Vagina (tissue), 2 donors: ENCODE results near the gene HES5. TPM values are rescaled to one million over a fixed set of nuclear protein-coding genes. Genes with fewer than 3 reads are reported as not detected.

Experiments
- DNase-seq, 2 donors: peaks; one replicate each; pipeline ENCODE4 v3.0.0-alpha.2; 2017; ENCODE audit errors: extremely low spot score in 2 of 2
- H3K27ac ChIP-seq: fragments of 200-600 bp; sonication (generic); one replicate; pipeline ENCODE4 v1.5.1; 2019
- H3K27me3 ChIP-seq: fragments of 200-600 bp; sonication (generic); one replicate; pipeline ENCODE4 v1.5.1; 2019
- H3K36me3 ChIP-seq, 2 donors: fragments of 200-600 bp; sonication (generic); one replicate each; pipeline ENCODE4 v1.5.1; 2017 to 2019
- H3K4me1 ChIP-seq: fragments of 200-600 bp; sonication (generic); one replicate; pipeline ENCODE4 v1.5.1; 2019
- H3K4me3 ChIP-seq, 2 donors: fragments of 200-600 bp; sonication (generic); 1 replicate in 1 of 2; 2 replicates in 1 of 2; pipeline ENCODE4 v1.5.1; 2016 to 2019
- H3K9me3 ChIP-seq: fragments of 200-600 bp; sonication (generic); one replicate; pipeline ENCODE4 v1.5.1; 2019
- CTCF ChIP-seq, 3 experiments: fragments of 450-650 bp in 2 of 3; fragments of 200-600 bp in 1 of 3; sonication (generic) in 1 of 3; IDR thresholded peaks; one replicate each; pipeline ENCODE4 v1.5.1; 2017 to 2019; ENCODE audit warnings: antibody characterized with exemption in 3 of 3, mild to moderate bottlenecking in 2 of 3, moderate library complexity in 2 of 3
- POLR2A ChIP-seq, 2 donors: fragments of 450-650 bp; IDR thresholded peaks; one replicate each; pipeline ENCODE4 v1.6.1; 2017; ENCODE audit warnings: antibody characterized with exemption in 2 of 2, mild to moderate bottlenecking in 2 of 2, moderate library complexity in 2 of 2
- POLR2AphosphoS5 ChIP-seq, 2 donors: sonication (generic); formaldehyde crosslinking; IDR thresholded peaks; one replicate each; pipeline ENCODE4 v1.9.0; 2017; ENCODE audit warnings: antibody characterized with exemption in 2 of 2, mild to moderate bottlenecking in 2 of 2, low read depth in 1 of 2; ENCODE audit not compliant: insufficient read depth in 1 of 2
- intact Hi-C: fragments of 100-400 bp; cut with DNase I; formaldehyde crosslinking; loops from one replicate; pipeline ENCODE4 v1.15.1; 2023
- total RNA-seq: library from RNA; depleted of rRNA; stranded (reverse); fragments of >200 nt; gene quantifications from one replicate; pipeline ENCODE4 v1.2.3, GENCODE V29; 2016

Gene HES5
- total RNA-seq, 1 donor from 2014 or later: not detected

DNA sequence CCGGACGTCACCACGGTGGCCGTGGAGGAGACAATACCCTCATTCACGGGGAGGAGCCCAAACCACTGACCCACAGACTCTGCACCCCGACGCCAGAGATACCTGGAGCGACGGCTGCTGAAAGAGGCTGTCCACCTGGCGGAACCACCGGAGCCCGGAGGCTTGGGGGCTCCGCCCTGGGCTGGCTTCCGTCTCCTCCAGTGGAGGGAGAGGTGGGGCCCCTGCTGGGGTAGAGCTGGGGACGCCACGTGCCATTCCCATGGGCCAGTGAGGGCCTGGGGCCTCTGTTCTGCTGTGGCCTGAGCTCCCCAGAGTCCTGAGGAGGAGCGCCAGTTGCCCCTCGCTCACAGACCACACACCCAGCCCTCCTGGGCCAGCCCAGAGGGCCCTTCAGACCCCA, 33.1 kb upstream of the HES5 start:
- Histone ChIP-seq H3K9me3 (no peaks in the 10 kb centered on the region), H3K27ac (no peak overlapping the region), H3K27me3 (no peaks in the 10 kb centered on the region), H3K36me3 (peaks cover 0 to 21% of the 10 kb centered on the region in 2 donors), H3K4me3 (no peak overlapping the region), H3K4me1 (peaks cover 23% of the 10 kb centered on the region)
- no peak for DNase-seq
- intact Hi-C loops: no loop called here
- no peak for TF ChIP-seq POLR2A (IDR thresholded peaks at IDR 0.05)
- no peak for TF ChIP-seq POLR2AphosphoS5 (IDR thresholded peaks at IDR 0.05; ENCODE audit: insufficient read depth in 1 of 2, low read depth in 1 of 2)
- TF ChIP-seq CTCF (IDR thresholded peaks at IDR 0.05): no peak

DNA sequence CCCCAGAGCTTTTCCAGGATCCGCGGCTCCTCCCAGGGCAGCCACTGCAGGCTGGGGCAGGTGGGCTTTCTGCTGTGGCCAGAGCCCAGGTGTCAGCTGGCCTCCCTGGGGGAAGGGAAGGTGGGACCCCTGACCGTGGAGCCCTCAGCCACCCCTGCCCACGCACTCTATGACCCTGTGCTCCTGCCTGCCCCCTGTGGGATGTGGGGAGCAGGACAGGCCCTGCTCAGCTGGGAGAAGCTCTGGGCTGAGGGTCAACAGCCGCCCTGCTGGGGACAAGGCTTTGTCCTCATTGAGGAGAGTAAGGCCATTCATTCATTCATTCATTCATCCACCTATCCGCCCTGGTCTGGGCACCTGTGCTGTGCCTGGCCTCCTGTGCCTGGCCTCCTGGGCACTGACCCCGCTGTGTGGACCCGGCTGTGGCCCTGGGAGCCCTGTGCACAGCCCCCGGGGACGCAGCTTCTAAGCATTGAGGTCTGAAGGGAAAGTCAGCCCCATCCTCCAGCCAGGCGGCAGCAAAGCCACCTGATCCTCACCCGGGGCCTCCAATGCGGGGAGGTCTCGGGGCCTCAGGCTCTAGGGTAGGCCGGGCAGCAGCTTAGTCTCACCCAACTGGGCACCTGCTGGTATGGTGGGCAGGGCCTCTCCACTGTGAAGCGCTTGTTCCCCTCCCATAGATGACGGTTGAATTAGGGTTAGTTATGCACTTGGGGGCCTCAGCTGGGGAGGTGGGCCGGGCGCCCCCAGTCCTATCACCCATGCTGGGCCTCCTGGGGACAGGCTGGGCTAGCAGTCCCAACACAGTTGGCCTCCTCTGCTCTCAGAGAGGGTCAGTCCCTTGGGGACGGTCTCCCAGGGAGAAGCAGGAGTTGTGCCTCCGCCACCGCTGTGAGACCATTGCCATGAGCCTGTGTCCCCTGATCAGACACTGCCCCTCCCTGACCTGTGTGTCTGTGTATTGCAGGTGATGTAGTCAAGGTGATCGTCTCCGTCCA, 32.1 kb upstream of the HES5 start:
- DNase-seq: no peak
- peaks cover 33% of the 10 kb centered on the region for H3K4me1 ChIP-seq
- H3K27ac ChIP-seq: no peak overlapping the region
- no peaks in the 10 kb centered on the region for H3K27me3 ChIP-seq
- H3K9me3 ChIP-seq: no peaks in the 10 kb centered on the region
- no peak for TF ChIP-seq POLR2A (IDR thresholded peaks at IDR 0.05)
- TF ChIP-seq CTCF (IDR thresholded peaks at IDR 0.05): peak in 1 of 3 experiments; percentile 9
- no peak overlapping the region for H3K4me3 ChIP-seq
- intact Hi-C loops: no loop called here
- peaks cover 0 to 23% of the 10 kb centered on the region in 2 donors for H3K36me3 ChIP-seq

DNA sequence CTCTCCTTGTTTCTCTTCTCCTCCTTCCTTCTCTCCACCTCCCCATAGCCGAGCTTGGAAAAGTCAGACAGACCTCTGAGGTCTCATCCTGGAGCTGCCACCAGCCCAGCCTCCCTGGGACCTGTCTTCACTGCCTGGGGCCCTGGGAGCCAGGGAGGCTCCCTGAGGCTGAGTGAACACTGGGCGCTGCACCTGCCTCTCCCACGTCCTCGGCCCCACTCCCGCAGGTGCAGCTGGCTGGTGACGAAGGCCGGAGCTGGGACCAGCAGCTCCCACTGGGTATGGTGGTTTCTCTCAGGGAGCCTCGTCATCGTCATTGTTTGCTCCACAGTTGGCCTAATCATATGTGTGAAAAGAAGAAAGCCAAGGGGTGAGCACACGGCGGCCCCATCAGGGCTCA, 31.4 kb upstream of the HES5 start:
- Histone ChIP-seq H3K4me1 (peaks cover 40% of the 10 kb centered on the region), H3K36me3 (peaks cover 0 to 23% of the 10 kb centered on the region in 2 donors), H3K4me3 (no peak overlapping the region), H3K9me3 (no peaks in the 10 kb centered on the region), H3K27me3 (no peaks in the 10 kb centered on the region), H3K27ac (no peak overlapping the region)
- intact Hi-C loops: no loop called here
- DNase-seq: no peak
- no peak for TF ChIP-seq POLR2AphosphoS5 (IDR thresholded peaks at IDR 0.05; ENCODE audit: insufficient read depth in 1 of 2, low read depth in 1 of 2)
- no peak for TF ChIP-seq POLR2A (IDR thresholded peaks at IDR 0.05)
- no peak for TF ChIP-seq CTCF (IDR thresholded peaks at IDR 0.05)

- Histone ChIP-seq H3K4me1 (peaks cover 47% of the 10 kb centered on the region), H3K27me3 (no peaks in the 10 kb centered on the region), H3K36me3 (peaks cover 0 to 23% of the 10 kb centered on the region in 2 donors), H3K9me3 (no peaks in the 10 kb centered on the region), H3K4me3 (no peak overlapping the region), H3K27ac (no peak overlapping the region)
- no peak for DNase-seq
- TF ChIP-seq POLR2A (IDR thresholded peaks at IDR 0.05) (no peak), POLR2AphosphoS5 (IDR thresholded peaks at IDR 0.05; ENCODE audit: insufficient read depth in 1 of 2, low read depth in 1 of 2) (no peak), CTCF (IDR thresholded peaks at IDR 0.05) (no peak)
- intact Hi-C loops: no loop called here
Observed at GRCh38 chr1:2560299-2561073, 30.4 kb upstream of the HES5 start.
